ENCODE data around the gene AFAP1L1.

AFAP1L1 gene

GRCh38 chr5:149271716-149272563 is at the start of gene AFAP1L1:
AFAP1L1 (plus strand) TSS chr5:149271859; CDS start chr5:149271969, 110 bp downstream.
- H3K27ac ChIP-seq = no peak within 1 kb of the TSS

GRCh38 chr5:149223081-149223848 is 48.4 kb upstream of the AFAP1L1 start:
- Histone ChIP-seq H3K27me3 (no peaks in the 10 kb centered on the region), H3K27ac (no peak overlapping the region), H3K4me3 (ENCODE audit: low read depth in 1 of 2, low read length in 1 of 2) (no peak overlapping the region), H3K9me3 (no peaks in the 10 kb centered on the region), H3K36me3 (no peaks in the 10 kb centered on the region), H3K4me1 (ENCODE audit: control insufficient read depth in 1 of 2, insufficient read depth in 1 of 2, low read depth in 1 of 2, low read length in 1 of 2) (peaks cover 0 to 4% of the 10 kb centered on the region in 2 experiments)
- TF ChIP-seq, protein P1, sequence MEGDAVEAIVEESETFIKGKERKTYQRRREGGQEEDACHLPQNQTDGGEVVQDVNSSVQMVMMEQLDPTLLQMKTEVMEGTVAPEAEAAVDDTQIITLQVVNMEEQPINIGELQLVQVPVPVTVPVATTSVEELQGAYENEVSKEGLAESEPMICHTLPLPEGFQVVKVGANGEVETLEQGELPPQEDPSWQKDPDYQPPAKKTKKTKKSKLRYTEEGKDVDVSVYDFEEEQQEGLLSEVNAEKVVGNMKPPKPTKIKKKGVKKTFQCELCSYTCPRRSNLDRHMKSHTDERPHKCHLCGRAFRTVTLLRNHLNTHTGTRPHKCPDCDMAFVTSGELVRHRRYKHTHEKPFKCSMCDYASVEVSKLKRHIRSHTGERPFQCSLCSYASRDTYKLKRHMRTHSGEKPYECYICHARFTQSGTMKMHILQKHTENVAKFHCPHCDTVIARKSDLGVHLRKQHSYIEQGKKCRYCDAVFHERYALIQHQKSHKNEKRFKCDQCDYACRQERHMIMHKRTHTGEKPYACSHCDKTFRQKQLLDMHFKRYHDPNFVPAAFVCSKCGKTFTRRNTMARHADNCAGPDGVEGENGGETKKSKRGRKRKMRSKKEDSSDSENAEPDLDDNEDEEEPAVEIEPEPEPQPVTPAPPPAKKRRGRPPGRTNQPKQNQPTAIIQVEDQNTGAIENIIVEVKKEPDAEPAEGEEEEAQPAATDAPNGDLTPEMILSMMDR (IDR thresholded peaks at IDR 0.05) = no peak

More at GRCh38 chr5:149271716-149272563, at the start of gene AFAP1L1:
- Histone ChIP-seq H3K27me3 (peaks cover 73% of the 10 kb centered on the region), H3K4me3 (ENCODE audit: low read depth in 1 of 2, low read length in 1 of 2) (peak within 1 kb of the TSS in 1 of 2 experiments; percentile 8), H3K4me1 (ENCODE audit: control insufficient read depth in 1 of 2, insufficient read depth in 1 of 2, low read depth in 1 of 2, low read length in 1 of 2) (peaks cover 14% of the 10 kb centered on the region in 2 experiments), H3K9me3 (no peaks in the 10 kb centered on the region), H3K36me3 (no peaks in the 10 kb centered on the region)
- TF ChIP-seq, protein P1 (IDR thresholded peaks at IDR 0.05) = no peak

DNA sequence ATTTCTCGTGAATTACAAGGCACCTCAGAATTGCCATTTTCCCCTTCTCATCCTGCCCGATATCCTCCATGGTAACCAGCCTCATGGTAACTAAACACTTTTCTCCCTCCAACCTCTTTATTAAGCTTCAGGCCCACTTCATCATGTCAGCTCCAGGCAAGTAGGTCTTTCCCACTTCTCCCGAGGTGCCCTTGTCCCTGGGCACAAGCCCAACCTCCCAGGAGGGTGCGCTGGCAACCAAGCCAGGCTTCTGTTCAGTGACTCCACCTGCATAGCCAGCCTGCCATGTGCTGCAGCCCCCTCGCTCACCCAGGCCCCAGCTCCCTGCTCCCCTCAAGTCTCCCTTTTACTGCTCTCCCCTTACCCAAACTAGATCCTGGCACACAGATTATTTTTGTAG is 47.4 kb upstream of the AFAP1L1 start:
- peaks cover 0 to 4% of the 10 kb centered on the region in 2 experiments for H3K4me1 ChIP-seq (ENCODE audit: control insufficient read depth in 1 of 2, insufficient read depth in 1 of 2, low read depth in 1 of 2, low read length in 1 of 2)
- no peaks in the 10 kb centered on the region for H3K9me3 ChIP-seq
- no peak overlapping the region for H3K4me3 ChIP-seq (ENCODE audit: low read depth in 1 of 2, low read length in 1 of 2)
- TF ChIP-seq, protein P1 (IDR thresholded peaks at IDR 0.05) = no peak
- H3K27ac ChIP-seq = no peak overlapping the region
- H3K36me3 ChIP-seq = no peaks in the 10 kb centered on the region
- H3K27me3 ChIP-seq = no peaks in the 10 kb centered on the region

DNA sequence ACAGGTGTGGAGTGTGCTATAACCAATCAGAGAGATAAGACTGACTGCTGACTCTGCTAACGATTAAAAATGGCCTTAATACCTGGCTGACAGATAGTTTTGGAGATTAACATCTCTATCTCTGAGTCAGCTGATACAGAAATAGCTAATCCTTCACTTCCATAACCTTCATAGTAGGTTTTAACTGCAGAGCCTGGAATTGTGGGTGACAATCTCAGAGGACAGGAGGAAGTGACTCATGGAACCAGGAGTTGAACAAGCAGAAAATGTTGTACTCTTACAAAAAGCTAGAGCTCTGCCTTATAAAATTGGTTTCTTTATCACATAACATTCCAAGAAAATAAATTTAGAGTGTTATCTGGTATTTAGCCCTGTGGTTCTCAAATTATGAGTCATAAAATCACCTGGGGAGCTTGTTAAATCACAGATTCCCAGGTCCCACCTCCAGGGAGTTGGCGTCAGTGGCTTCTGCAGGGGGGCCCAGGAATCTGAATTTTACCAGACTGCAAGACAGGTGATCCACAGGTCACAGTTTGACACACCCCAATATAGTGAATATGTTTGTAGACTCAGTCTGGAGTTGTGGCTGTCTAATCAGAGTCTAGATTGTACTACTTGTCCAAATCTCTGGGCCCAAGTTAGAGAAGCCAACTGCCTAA is 44.4 kb upstream of the AFAP1L1 start:
- no peak overlapping the region for H3K4me3 ChIP-seq (ENCODE audit: low read depth in 1 of 2, low read length in 1 of 2)
- no peaks in the 10 kb centered on the region for H3K36me3 ChIP-seq
- TF ChIP-seq, protein P1 (IDR thresholded peaks at IDR 0.05) = no peak
- H3K9me3 ChIP-seq = no peaks in the 10 kb centered on the region
- no peaks in the 10 kb centered on the region for H3K27me3 ChIP-seq
- peaks cover 0 to 4% of the 10 kb centered on the region in 2 experiments for H3K4me1 ChIP-seq (ENCODE audit: control insufficient read depth in 1 of 2, insufficient read depth in 1 of 2, low read depth in 1 of 2, low read length in 1 of 2)
- H3K27ac ChIP-seq = no peak overlapping the region

DNA sequence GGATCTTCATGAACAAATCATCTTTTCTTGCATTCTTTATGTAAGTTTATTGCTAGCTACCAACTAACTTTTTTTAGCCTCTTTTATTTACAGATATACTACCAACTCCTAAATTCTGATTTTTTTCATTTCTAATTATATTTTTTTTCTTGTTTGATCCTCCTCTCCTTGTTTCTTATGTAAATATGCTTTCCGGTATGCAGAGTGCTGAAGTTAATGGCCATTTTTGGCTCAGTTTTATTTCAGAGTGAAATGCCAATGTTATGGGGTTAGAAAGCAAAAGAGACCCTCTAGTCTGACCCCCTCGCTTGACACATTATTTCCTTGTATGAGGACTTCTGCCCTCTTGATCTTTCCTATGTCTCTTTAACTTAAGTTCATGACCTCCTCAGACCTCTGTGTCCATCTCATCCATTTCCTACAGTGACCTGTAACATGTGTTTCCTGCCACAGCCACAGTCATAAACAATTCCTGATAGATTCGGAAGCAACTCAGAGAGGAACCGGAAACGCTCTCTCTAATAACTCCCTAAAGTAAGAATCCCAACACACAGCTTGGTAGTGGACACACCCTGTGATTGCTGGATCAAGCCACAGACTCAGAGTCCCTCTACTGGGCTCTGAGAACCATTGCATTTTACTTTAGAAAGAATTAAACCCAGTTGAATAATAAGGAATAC is 42.9 kb upstream of the AFAP1L1 start:
- H3K9me3 ChIP-seq = no peaks in the 10 kb centered on the region
- no peaks in the 10 kb centered on the region for H3K27me3 ChIP-seq
- no peak overlapping the region for H3K27ac ChIP-seq
- H3K36me3 ChIP-seq = no peaks in the 10 kb centered on the region
- TF ChIP-seq, protein P1 (IDR thresholded peaks at IDR 0.05) = no peak
- H3K4me3 ChIP-seq (ENCODE audit: low read depth in 1 of 2, low read length in 1 of 2) = no peak overlapping the region
- H3K4me1 ChIP-seq (ENCODE audit: control insufficient read depth in 1 of 2, insufficient read depth in 1 of 2, low read depth in 1 of 2, low read length in 1 of 2) = no peaks in the 10 kb centered on the region

Measured in neutrophil (primary cell).